Brain microvascular endothelial cell (primary cell): ENCODE measurements around the gene NDUFAF7.
"Not testable (repeated sequence)": the region's sequence is repeated elsewhere in the genome, so short reads cannot be mapped to it uniquely, and the experiment has no call there.

Experiments
- DNase-seq: peaks from one replicate; pipeline ENCODE4 v3.0.0-alpha.2; 2020
- H3K27ac ChIP-seq: fragments of 250-450 bp; sonication (Bioruptor Pico); 2 replicates; pipeline ENCODE4 v1.5.1; 2020; ENCODE audit warnings: mild to moderate bottlenecking, moderate library complexity
- H3K27me3 ChIP-seq: fragments of 250-450 bp; sonication (Bioruptor Pico); replicated peaks from 2 replicates; pipeline ENCODE4 v1.5.1; 2020; ENCODE audit warnings: mild to moderate bottlenecking
- H3K36me3 ChIP-seq: fragments of 250-450 bp; sonication (Bioruptor Pico); replicated peaks from 2 replicates; pipeline ENCODE4 v1.5.1; 2020; ENCODE audit warnings: mild to moderate bottlenecking
- H3K4me3 ChIP-seq: 2 replicates; pipeline ENCODE4 v1.5.1; 2011; ENCODE audit warnings: low read depth, mild to moderate bottlenecking, control low read depth, low read length, moderate library complexity
- in situ Hi-C: cut with HindIII; loops from 2 replicates; pipeline ENCODE4 v1.10.0; 2017; ENCODE audit warnings: low sequenced_read_pairs, low pct_ligation_motif_present
- TF ChIP-seq, protein P1 (sequence below): IDR thresholded peaks from 2 replicates; pipeline ENCODE4 v1.5.1; 2011; ENCODE audit warnings: low read depth, mild to moderate bottlenecking, moderate library complexity, low read length, control low read depth, inconsistent platforms; ENCODE audit errors: missing control alignments

Gene NDUFAF7

DNA sequence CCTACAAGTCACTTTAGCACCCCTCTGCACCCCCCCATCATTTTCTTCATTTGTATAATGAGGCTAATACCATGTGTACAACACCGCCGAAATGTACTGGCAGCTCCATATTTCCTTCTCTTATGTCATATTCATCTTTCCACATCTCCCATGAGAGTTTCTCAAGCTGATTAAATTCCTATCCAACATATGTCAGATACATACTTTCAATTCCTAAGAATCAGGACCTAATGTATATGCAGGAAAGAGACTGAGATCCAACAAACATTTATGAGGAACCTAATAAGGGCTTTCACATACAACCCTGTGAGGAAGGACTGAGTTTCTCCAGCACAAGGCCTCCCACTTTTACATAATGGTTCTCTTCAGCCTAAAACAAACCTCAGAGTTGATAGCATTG, 51.3 kb downstream of the NDUFAF7 start:
- H3K36me3 ChIP-seq, result peaks cover 14% of the 10 kb centered on the region
- DNase-seq, result peak; percentile 51
- peak overlapping the region; percentile 98 for H3K27ac ChIP-seq
- no peaks in the 10 kb centered on the region for H3K27me3 ChIP-seq
- no peak overlapping the region for H3K4me3 ChIP-seq
- TF ChIP-seq, protein P1, sequence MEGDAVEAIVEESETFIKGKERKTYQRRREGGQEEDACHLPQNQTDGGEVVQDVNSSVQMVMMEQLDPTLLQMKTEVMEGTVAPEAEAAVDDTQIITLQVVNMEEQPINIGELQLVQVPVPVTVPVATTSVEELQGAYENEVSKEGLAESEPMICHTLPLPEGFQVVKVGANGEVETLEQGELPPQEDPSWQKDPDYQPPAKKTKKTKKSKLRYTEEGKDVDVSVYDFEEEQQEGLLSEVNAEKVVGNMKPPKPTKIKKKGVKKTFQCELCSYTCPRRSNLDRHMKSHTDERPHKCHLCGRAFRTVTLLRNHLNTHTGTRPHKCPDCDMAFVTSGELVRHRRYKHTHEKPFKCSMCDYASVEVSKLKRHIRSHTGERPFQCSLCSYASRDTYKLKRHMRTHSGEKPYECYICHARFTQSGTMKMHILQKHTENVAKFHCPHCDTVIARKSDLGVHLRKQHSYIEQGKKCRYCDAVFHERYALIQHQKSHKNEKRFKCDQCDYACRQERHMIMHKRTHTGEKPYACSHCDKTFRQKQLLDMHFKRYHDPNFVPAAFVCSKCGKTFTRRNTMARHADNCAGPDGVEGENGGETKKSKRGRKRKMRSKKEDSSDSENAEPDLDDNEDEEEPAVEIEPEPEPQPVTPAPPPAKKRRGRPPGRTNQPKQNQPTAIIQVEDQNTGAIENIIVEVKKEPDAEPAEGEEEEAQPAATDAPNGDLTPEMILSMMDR, result no peak
- in situ Hi-C loops, result no loop called here

DNA sequence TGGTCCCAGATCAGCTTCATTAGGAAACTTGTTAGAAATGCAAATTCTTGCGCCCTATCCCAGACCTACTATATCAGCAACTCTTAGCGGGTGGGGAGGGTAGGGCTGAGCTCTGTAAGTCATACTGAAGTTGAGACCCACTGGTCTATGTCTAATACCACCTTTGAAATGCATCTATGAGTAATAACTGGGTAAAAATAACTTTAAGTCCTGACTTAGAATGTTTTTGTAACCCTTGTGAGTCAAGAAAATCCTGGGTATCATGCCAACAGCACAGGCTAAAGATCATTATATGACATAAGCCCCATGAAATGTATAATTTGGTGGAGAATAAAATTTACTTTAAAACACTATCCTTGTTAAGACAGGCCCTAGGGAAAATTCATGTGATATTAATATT, 51.7 kb downstream of the NDUFAF7 start:
- TF ChIP-seq, protein P1, result no peak
- peaks cover 14% of the 10 kb centered on the region for H3K36me3 ChIP-seq
- in situ Hi-C loops, result no loop called here
- no peak overlapping the region for H3K4me3 ChIP-seq
- peak; percentile 86 for DNase-seq
- no peaks in the 10 kb centered on the region for H3K27me3 ChIP-seq
- H3K27ac ChIP-seq, result peak overlapping the region; percentile 98

DNA sequence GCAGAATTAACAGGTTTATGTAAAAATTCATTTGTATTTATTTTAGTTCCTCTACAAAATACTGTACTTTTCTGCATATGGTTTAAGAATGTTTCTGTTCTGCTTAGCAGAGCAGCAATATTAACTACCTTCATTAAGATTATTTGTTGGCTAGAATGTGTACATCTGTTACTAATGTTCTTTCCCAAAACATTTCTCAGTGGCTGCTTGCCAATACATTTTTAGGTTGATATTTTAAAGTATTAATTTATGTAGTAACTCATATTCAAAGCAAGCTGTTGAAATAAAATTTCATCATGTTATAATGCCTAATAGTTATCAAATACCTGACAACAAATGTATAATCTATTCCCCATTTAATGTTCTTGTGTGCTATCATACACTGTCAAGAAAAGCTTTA, 52.9 kb downstream of the NDUFAF7 start:
- DNase-seq, result no peak
- Histone ChIP-seq H3K36me3 (peaks cover 20% of the 10 kb centered on the region), H3K27me3 (no peaks in the 10 kb centered on the region), H3K27ac (peak overlapping the region; percentile 98), H3K4me3 (no peak overlapping the region)
- in situ Hi-C loops, result no loop called here
- TF ChIP-seq, protein P1, result no peak

DNA sequence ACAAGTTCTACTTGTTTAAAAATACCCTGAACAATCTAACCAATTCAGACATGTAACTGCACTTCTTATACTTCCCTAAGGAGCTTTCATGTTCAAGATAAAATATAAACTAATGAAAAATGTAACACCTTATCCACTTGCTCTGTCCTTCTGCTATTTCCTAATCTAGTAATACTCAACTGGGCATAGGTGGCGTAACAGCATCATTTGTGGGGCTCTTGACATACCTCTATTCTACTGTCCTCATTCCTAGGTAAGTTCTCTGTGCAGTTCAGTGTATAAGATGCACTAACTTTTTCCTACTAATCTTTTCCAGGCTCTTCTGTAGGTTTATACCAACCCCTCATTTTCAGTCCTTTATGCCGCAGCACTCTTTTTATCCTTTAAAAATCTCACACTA, 56.5 kb downstream of the NDUFAF7 start:
- H3K27ac ChIP-seq, result no peak overlapping the region
- peaks cover 29% of the 10 kb centered on the region for H3K36me3 ChIP-seq
- H3K4me3 ChIP-seq, result no peak overlapping the region
- no peaks in the 10 kb centered on the region for H3K27me3 ChIP-seq
- no peak for DNase-seq
- TF ChIP-seq, protein P1, result no peak
- in situ Hi-C loops, result no loop called here

DNA sequence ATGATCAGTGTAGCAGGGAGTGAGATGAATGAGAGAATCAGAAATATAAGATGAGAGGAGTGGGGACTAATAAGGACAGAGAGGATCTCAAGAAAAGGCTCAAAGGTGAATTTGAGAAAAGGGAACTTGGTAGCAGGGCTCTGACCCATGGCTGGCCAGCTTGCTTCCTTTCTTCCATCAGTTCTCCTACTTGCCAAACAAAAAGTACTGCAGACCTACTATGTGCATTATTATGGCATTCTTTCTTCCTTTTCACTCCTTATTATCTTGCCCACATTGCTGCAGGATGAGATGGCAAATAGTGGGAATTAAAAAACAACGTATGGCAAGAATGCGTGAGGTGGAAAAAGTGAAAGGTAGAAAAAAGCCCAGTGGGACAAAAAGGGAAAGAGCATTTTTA, 60.2 kb downstream of the NDUFAF7 start:
- no peak overlapping the region for H3K4me3 ChIP-seq
- in situ Hi-C loops, result no loop called here
- DNase-seq, result no peak
- H3K36me3 ChIP-seq, result peaks cover 26% of the 10 kb centered on the region
- H3K27ac ChIP-seq, result no peak overlapping the region
- TF ChIP-seq, protein P1, result no peak
- H3K27me3 ChIP-seq, result no peaks in the 10 kb centered on the region

DNA sequence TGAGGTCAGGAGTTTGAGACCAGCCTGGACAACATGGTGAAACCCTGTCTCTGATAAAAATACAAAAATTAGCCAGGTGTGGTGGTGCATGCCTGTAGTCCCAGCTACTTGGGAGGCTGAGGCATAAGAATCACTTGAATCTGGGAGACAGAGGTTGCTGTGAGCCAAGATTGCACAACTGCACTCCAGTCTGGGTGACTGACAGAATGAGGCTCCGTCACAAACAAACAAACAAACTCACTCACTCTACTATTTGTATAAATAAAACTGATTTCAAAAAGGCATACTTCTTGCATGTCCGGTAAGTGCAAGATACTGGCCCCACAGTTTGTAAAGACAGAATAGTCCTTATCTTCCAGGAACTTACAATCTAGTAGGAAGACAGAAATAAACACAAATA, 63.4 kb downstream of the NDUFAF7 start:
- H3K27me3 ChIP-seq, H3K4me3 ChIP-seq, DNase-seq, in situ Hi-C loops, H3K27ac ChIP-seq: not testable (repeated sequence)
- peaks cover 15% of the 10 kb centered on the region for H3K36me3 ChIP-seq
